CD1c-positive myeloid dendritic cell (primary cell): Measurements from ENCODE around the gene RYR3.

Experiments
- DNase-seq: peaks from one replicate; pipeline ENCODE4 v3.0.0-alpha.2; 2016; ENCODE audit errors: extremely low spot score

RYR3 gene

DNA sequence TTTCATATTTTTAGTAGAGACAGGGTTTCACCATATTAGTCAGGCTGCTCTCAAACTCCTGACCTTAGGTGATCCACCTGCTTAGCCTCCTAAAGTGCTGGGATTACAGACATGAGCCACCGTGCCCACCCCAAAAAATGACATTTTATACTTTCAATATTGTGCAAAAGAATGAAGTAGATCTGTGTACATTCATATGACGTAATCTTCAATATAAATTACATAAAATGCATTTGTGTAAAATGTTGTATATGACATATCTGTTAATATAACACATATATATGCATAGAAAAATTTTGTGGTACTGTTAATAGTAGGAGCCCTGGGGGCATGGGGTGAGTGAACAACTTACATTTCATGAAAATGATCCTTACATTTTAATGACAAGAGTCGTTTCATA is 71.7 kb downstream of the RYR3 start:
- DNase-seq, result no peak

DNA sequence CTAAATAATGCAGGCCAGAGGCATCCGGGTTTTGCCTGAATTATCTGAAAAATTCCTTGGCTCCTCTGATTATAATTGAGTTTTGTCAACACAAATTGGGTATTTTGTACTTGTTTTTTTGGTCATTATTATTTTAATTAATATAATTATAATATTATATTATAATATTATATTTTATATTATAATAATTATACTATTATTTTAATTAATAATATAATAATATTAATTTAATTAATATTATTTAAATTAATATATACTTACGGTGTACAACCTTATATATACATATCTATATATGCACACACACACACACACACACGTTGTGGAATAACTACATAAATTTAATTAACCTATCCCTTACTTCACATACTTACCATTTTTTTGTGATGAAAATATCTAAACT is 73.5 kb downstream of the RYR3 start:
- DNase-seq, result no peak

DNA sequence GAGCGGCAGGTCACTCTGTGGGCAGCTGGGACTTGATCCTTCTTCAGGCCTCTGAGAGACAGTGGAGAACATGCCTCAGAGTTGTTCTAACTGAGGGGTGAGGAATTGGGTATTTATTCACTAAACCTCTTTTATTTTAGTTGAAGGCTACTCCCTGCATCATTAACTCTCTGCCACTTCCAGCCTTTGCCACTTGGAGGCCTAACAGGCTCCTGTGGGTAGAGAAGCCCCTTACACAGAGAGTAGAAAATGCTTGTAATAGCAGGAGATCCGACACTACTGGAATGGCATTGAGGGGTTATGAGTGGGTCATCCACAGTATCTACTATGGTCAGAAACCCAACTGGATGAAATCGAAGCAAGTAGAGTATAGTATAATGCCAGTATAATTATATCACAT is 81.7 kb downstream of the RYR3 start:
- DNase-seq, result no peak

DNA sequence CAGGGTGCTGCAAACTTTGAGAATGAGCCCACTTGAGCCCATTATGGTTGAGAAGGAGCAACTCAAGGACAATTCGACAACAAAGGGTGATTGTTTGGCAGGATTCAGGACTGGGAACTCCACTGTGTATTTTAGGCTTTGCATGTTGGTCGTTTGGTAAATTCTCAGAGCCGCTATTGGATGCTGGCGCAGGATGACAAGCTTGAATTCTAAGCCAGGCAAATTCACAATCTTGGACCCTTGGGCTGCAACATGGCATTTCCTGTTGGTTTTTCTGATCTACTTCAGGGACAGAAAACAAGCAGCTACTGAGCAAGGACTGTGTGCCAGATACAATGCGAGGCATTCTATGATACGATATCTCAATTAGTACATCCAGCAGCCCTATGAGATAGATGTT is 82.8 kb downstream of the RYR3 start:
- no peak for DNase-seq

DNA sequence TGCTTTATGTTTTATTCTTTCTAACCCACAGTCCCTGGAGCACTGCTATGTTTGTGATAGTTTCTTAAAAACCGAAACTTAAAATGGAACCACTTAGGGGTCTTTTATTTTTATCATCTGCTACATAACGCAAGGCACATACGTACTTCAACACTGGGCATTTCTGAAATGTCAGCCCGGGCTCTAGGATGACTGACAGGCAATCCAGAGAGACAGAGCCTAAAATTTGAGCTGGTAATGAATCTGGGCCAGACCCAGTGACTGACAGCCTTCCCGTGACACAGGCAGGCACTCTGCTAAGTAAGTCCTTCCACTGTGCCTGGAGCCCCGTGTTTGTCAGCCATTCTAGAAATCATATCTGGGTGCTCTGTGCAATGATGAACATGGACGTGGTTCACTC is 84.6 kb downstream of the RYR3 start:
- DNase-seq, result no peak

DNA sequence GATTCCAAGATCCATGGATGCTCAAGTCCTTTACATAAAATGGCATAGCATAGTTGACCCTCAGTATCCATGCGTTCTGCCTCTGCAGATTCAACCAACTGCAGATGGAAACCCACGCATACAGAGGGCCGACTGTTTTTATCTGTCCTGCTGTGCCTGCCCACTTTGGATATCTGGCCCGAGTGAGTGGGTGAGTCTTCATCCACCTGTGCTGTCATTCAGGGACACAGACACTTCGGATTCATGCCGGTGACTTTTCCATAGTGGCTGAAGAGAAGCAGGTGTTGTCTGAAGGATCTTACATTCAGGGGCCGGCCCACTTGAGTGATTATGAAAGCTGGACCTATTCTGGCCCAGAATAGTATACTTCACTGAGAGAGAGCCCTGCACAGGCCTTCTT is 85.1 kb downstream of the RYR3 start:
- DNase-seq, result no peak

DNA sequence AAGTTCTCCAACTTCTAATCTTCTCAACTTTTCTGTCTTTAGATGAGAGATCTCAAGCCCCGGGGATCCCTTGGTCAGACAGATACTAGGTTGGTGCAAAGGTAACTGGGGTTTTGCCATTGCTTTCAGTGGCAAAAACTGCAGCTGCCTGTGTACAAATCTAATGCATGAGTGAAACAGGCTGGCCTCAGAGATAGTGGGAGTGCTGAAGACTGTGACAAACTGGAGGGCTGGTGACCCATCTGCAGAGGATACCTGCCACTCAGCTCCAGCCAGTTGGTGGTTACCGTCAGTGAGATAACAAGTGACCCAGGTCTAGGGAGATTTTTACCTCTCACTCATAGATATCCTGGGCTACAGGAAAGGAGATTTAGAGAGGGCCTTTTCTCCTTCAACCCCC is 85.7 kb downstream of the RYR3 start:
- DNase-seq, result no peak

DNA sequence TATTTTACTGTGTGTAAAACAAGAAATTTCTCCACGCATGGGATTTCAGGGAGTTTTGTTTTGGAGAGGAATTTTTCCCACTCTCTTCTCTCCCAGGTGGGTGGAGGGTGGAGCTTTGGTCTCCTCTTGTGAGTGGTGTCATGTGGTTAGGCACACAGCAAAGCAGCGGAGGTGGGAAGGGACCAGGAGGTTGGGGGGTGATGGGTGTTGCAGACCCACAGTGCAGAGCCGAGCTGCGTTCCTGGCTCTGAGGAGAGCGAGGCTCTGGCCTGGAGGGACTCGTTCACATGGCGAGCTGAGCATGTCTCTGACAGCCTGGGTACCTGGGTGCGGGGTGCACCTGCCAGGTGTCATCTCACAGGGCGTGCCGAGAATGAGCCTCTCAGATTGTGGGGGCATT is 87.8 kb downstream of the RYR3 start:
- DNase-seq, result no peak

DNA sequence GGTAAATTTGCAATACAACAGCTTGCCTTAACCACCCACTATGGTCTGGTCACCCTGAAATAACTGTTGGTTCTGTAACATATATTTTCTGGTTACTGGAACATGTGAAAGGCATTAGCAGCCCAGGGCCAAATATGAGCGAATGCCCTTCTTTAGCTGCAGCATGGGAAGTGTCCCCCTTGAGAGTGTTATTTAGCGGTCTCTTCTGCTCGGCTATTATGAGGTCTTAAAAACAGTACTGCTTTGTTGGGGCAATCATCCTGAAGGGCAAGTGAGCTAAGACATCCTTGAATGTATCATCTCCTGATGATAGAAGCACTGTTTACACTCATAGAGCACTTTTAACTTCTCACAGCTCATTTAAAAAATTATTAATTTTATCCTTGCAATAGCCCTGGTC is 90.2 kb downstream of the RYR3 start:
- no peak for DNase-seq

DNA sequence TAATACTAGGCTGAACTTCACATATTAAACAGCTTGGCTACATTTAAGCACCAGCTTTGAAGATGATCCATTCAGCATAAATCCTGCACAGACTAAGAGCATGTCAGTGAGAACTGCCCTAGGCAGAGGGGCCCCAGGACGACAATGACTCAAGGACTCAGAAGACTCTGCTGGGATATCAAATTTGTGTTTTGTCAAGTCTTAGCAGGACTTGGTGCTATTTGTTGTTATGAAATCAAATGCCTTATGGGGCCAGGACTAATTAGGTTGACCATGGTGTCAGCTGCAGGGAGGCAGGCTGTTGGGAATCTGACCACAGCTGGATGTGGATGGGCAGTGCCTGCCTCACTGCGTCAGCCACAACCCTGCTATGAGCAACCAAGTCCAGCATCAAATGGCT is 91.8 kb downstream of the RYR3 start:
- DNase-seq, result no peak

DNA sequence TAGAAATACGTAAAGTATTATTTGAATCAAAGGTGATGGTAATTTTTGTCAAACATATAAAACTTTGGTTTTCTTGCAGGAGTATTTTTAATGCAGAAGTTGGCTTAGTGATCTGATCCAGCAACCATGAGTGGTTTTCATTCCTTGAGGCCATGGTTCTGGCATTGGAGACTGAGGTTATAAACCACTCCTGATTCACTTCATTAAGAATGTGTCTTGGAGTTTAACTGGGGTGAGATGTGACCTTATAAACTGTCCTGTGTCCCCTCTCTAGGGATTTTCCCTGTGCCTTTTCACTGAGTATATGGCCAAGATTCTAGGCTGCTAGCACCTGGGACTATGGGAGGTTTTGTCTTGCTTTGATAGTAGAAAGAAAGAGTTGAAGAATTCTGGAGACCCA is 94.3 kb downstream of the RYR3 start:
- DNase-seq, result no peak

DNA sequence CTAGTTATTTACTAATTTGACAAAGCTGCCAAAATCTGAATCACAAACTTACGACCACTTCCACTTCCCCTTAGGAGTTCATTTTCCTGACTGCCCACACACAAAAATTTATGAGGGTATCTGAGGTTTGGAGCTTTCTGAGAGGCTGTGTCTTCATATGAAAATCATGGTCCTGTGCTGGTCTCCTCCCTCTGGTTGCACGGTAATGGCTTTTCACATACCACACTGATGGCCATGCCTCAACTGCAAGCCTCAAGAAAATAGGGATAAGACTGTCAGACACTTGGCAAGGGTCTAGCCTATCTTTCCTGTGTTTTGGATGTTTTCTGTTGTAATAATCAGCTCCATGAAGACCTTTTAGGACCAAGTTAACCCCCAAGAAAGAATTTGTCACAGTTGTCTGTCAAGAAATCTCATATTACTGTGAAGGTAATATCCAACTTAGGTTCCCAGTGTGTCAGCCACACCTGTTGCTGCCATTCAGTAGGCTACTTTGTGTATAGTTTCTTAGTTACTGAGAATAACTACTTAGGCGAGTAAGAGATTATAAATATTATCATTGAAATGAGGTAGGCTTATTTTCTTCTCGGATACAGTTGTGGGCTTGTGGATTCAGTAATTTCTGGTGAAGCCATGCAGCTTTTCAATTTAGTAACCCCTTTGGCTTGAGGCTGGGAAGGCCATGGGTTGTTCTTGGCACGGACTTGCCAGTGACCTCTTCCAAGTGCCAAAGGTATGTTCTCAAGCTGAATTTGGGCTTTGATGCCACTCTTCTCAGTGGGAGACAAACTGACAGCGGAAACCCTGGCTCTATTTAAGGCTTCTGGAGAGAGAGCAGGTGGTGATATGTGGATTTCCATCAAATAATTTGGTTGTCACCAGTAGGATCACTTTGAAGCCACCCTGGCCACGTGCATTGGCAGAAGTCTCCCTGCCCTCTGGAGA is 101.1 kb downstream of the RYR3 start:
- no peak for DNase-seq

DNA sequence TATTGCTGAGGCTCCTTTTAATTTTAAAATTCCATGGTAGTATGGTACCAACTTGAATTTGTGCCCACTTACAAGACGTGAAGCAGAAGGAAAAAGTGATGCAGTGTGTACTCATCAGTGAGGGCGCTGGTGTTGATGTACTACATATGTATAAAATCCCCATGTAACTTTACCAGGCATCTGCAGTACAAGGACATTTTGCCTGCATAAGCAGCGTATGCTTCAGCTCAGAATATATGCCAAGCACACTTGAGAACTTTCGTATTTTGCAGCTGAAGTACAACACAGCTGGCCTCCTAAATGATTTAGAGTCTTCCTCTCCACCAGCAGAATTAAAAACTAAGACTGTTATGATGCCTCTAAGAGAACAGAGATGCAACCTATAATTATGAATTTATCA is 108.9 kb downstream of the RYR3 start:
- DNase-seq, result no peak

DNA sequence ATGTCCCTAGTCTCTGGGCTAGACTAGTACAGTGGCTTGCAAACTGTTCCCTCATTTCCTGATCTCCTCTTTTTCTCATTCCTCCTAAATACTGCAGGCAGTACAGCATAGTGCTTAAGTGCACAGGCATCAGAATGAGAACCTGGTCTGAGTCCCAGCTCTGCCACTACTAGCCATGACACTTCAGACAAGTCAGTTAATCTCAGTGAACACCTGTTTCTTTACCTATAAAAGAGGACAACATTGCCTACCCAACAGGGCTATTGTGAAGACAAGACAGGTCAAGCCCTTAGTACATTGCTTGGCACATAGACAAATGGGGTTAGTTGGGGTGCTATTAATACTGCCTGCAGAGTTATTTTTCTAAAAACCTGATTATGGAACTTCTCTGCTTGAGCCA is 113.3 kb downstream of the RYR3 start:
- no peak for DNase-seq

DNA sequence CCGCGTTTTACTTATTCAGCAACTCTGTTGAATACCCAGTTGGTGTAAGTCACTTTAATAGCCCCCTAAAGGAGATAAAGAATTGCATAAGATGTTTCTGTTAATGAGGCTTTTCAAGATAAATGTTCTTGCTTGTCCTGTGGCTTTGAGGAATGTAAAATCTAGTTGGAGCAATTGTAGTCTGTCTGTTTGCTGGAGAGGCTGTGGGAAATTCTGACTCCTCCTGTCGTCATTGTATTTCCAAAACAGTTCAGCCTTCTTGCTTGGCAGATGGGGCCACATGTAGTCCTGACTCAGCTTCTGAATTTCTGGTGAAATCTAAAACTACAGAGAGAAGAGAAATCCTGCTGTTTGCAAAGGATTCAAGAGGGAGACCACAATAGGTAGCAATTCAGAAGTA is 114.4 kb downstream of the RYR3 start:
- no peak for DNase-seq

DNA sequence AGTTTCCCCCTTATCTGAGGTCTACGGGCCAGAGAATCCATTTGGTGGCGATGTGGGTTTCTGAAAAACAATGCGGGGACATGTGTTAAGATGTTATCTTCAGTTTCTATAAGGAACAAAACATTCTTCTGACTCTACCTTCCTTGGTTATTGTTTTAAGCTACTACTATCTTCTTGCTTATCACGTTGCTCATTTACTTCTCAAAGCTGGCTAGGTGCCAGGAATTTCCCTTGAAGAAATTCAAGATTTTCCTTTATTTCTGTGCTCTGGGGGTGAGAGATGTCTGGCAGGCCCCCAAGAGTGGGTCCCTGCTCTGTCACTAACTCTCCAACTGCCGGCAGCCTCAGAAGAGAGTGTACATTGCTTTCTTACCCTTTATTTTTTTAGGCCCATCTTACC is 119.8 kb downstream of the RYR3 start:
- no peak for DNase-seq

DNA sequence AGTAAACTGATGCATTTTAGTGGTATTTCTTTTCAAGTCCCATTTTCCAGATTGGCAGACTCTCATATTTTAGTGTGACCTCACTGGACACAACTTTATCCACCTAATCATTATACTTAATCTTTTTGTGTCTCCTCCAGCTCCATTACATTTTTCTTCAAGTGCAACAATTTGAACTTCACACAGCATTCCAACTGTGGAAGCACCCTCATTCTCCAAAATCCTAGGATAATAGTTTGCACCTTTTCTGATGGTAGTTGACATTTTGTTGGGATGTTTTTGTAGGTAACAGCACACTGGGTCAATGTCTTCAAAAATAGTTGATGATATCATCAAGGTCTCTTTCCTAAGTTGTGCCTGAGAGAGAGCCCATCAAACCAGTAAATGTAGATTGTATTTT is 123.1 kb downstream of the RYR3 start:
- no peak for DNase-seq

DNA sequence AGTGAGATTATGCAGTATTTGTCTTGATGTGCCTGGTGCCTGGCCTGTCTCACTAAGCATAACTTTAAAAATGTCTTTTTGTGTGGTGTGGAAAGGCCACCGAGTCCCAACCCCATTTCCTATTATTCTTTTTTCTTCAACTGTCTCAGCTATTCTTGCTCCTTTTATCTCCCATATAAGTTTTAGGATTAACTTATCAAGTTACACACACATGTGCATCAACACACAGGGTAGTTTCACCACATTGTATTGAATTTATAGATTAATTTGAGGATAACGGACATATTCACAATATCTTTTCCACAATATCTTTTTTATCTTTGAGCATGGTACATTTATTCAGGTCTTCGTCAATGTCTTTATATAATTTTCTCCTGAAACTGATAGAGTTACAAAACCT is 127.6 kb downstream of the RYR3 start:
- DNase-seq, result no peak

DNA sequence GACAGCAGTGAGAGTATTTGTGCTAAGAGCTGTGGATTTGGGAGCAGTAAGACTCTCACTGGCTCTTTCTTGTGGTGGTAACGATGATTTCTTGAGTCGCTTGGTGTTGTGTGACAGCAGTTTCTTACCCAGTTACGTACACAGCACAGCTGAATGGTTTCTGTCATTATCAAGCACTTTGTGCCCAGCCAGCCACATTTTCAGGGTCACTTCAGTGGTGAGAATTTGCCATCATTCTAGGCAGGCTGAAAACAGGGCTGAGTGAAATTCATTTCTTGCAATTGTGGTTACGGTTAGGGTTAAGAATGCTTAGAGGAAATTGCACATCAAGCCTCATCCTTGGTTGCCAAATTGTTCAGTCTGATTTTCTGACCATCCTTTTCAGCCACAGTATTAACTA is 130.1 kb downstream of the RYR3 start:
- DNase-seq, result no peak

DNA sequence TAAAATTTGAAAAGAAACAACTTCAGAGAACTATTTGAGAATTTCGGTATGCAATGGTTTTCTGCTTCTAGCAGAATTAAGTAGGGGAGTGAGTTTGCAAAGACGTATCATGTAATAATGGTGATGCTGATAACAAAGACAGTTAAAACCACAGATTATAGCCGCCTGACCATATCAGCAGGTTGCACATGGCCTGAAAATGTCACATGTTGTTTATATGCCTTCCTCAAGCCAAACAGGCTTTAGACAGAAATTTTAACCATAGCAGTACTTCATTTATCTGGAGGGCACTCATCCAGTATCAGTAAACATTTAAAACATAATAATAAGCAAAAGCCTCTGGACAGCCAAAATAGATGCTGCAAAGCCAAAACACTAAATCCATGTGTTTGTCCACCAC is 131.7 kb downstream of the RYR3 start:
- DNase-seq, result no peak

DNA sequence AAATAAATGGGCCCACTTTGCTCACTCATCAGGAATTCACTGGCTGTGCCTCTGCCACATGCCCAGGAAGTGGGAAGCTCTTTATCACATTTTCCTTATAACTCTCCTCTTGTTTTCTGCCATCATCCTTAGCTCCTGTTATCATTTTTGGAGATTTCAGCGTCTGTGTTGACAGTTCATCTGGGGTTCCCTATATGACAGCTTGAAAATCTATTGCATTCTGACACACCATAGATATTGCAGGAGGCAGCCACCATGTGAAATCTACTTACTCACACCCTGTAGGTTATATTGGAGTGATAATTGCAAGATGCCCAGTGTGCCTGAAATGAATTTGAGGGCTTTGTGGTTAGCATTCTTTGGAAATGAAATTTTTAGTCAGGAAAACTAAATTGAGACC is 132.9 kb downstream of the RYR3 start:
- DNase-seq, result no peak

DNA sequence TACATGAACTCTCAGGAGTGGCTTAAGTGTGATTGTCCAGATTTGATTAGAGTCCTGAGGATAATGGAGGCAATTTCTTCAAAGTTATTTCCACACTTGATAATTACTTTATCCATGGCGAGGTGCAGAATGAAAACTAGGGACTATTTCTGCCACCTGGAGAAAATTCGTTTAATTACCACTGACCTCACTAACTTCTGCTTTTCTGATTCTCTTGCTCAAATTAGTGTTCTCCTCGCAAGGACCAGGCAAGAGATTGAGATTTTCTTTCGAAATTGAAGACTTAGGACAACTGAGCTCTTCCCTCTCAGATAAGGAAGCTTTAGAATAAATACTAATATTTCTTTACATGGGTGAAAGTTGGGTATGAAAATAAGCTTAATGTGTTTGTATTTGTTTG is 135.2 kb downstream of the RYR3 start:
- no peak for DNase-seq

DNA sequence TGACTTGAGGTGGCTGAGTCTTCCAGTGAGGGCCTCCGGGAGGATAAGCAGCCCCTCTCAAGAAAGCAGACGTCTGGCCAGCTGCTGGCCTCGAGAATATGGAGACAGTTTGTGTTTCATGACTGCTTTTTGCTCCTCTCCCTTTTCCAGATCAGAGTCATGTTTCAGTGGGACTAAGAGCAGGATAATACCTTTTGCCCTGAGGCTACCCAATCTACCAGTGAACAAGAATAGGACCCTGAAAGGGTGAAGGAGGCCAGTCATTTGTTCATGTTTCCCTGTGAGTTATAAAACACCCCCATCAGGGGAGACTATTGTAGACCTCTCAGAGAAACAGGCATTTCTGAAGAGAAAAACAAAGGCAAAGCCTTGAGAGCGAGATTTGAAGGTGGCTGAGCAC is 137.4 kb downstream of the RYR3 start:
- no peak for DNase-seq

DNA sequence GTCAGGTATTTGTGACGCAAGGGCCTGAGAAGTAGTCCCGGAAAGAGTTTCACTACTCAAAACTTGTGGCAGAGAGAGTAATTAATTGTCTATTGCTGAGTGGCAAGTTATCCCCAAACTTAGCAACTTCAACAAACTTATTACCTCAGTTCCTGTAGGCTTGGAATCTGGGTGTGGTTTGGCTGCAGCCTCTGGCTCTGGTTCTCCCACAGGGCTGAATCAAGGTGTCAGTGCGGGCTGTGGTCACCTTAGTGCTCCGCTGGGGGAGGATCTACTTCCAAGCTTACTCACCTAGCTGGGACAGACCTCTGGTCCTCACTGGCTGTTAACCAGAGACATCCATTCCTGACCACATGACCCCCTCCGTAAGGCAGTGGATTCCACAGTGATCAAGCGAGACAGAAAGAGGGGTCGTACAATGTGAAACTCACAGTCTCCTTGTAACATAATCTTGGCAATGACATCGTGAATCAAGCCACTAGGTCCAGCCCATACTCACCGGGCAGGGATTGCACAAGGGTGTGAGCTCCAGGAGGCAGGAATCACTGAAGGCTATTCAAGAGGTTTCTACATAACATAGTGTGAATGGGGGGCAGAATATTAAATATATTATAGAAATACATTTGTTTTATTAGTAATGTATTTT is 138.3 kb downstream of the RYR3 start:
- DNase-seq, result no peak
